ENCODE results near the gene BCAS4. TPM values are rescaled to one million over a fixed set of nuclear protein-coding genes. Genes with fewer than 3 reads are reported as not detected.
"Not testable (repeated sequence)": the region's sequence is repeated elsewhere in the genome, so short reads cannot be mapped to it uniquely, and the experiment has no call there.

Gene BCAS4
- total and polyA plus RNA-seq, 8 donors = under 0.01 to 7.2 (median 2.2) TPM; not detected in 1

DNA sequence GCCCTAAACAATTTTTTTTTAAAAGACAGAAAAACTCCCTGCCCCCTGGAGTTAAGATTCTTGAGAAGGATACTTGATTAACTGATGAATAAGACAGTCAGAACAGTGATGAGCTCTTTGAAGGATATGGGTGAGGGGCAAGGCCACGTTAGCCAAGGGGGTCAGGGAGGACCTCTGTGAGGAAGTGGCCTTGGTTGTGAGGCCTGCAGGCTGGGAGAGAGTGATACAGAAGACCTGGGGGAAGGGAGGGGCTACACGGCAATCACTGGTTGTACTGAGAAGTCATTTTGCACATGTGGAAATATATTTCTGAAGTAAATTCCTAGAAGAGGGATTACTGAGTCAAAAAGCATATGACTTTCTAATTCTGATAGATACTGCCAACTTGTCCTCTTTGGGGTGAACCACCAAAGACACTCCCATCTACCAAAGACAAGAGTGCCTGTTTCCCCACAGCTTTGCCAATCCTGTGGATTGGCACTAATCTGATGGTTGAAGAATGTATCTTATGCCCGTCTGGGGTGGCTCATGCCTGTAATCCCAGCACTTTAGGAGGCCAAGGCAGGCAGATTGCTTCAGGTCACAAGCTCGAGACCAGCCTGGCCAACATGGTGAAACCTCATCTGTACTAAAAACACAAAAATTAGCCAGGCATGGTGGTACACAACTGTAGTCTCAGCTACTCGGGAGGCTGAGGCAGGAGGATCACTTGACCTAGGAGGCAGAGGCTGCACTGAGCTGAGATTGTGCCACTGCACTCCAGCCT lies 22.3 kb upstream of the BCAS4 start:
- H3K27ac ChIP-seq = no peak overlapping the region
- no peak for DNase-seq
- 77 to 84% (median 82%) methylated on average over 5 of the region's 5 CpGs for WGBS, 5 donors
- H3K9me3 ChIP-seq = no peaks in the 10 kb centered on the region
- TF ChIP-seq, protein P1, sequence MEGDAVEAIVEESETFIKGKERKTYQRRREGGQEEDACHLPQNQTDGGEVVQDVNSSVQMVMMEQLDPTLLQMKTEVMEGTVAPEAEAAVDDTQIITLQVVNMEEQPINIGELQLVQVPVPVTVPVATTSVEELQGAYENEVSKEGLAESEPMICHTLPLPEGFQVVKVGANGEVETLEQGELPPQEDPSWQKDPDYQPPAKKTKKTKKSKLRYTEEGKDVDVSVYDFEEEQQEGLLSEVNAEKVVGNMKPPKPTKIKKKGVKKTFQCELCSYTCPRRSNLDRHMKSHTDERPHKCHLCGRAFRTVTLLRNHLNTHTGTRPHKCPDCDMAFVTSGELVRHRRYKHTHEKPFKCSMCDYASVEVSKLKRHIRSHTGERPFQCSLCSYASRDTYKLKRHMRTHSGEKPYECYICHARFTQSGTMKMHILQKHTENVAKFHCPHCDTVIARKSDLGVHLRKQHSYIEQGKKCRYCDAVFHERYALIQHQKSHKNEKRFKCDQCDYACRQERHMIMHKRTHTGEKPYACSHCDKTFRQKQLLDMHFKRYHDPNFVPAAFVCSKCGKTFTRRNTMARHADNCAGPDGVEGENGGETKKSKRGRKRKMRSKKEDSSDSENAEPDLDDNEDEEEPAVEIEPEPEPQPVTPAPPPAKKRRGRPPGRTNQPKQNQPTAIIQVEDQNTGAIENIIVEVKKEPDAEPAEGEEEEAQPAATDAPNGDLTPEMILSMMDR (IDR thresholded peaks at IDR 0.05) = no peak
- TF ChIP-seq POLR2AphosphoS5 (IDR thresholded peaks at IDR 0.05) (no peak), EP300 (IDR thresholded peaks at IDR 0.05) (no peak), POLR2A (IDR thresholded peaks at IDR 0.05) (no peak)
- intact Hi-C loops (cut with DNase I; ENCODE audit: low total_unique reads) = no loop called here
- no peaks in the 10 kb centered on the region for H3K36me3 ChIP-seq
- peaks cover 0 to 6% (median 0%) of the 10 kb centered on the region in 3 donors for H3K27me3 ChIP-seq
- H3K4me1 ChIP-seq = no peaks in the 10 kb centered on the region
- H3K4me3 ChIP-seq = no peak overlapping the region

DNA sequence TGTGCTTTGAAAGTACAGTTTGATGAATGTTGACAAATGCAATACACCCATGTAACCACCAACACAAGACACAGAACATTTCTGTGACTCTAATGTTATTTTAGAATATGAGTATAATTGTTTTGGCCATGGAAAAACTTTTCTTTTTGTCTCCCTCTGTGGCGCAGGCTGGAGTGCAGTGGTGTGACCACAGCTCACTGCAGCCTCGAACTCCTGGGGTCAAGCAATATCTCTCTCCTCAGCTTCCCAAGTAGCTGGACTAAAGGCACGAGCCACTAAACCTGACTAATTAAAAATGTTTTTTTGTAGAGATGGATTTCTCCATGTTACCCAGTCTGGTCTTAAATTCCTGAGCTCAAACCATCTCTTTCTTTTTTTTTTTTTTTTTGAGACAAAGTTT lies 20.3 kb upstream of the BCAS4 start:
- intact Hi-C loops (cut with DNase I; ENCODE audit: low total_unique reads) = no loop called here
- no peak for DNase-seq
- TF ChIP-seq POLR2A (IDR thresholded peaks at IDR 0.05) = no peak
- TF ChIP-seq EP300 (IDR thresholded peaks at IDR 0.05) = no peak
- TF ChIP-seq, protein P1 (IDR thresholded peaks at IDR 0.05) = no peak
- no peak for TF ChIP-seq POLR2AphosphoS5 (IDR thresholded peaks at IDR 0.05)

DNA sequence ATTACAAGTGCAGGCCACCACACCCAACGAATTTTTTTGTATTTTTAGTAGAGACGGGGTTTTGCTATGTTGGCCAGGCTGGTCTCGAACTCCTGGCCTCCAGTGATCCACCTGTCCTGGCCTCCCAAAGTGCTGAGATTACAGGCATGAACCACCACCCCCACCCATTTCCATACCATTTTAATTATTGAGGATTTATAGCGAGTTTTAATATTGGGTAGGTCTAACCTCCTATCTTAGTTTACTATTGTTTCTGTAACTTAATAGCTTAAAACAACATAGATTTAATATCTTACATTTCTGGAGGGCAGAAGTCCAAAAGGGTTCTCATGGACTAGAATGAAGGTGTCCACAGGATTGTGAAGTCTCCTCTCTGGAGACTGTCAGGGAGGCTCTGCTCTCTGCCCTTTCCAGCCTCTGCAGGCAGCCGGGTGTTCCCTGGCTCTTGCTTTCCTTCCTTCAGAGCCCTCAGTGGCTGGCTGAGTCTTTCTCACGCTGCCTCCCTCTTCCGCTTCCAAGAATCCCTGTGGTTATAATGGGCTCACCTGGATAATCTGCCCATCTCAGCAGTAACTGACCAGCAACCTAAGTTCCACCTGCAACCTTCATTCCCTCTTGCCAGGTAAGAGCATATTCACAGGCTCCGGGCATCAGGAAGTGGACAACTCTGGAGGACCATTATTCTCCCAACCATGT lies 18.6 kb upstream of the BCAS4 start:
- 61 to 75% (median 73%) methylated on average over 8 of the region's 8 CpGs for WGBS, 5 donors
- no peak for DNase-seq
- intact Hi-C loops (cut with DNase I; ENCODE audit: low total_unique reads) = no loop called here

More for the DNA sequence above, 20.3 kb upstream of the BCAS4 start:
- Histone ChIP-seq H3K9me3 (no peaks in the 10 kb centered on the region), H3K36me3 (no peaks in the 10 kb centered on the region), H3K27me3 (peaks cover 0 to 16% (median 0%) of the 10 kb centered on the region in 3 donors), H3K4me1 (no peaks in the 10 kb centered on the region), H3K27ac (no peak overlapping the region), H3K4me3 (no peak overlapping the region)
- 62 to 83% (median 72%) methylated on average over 3 of the region's 3 CpGs for WGBS, 5 donors

DNA sequence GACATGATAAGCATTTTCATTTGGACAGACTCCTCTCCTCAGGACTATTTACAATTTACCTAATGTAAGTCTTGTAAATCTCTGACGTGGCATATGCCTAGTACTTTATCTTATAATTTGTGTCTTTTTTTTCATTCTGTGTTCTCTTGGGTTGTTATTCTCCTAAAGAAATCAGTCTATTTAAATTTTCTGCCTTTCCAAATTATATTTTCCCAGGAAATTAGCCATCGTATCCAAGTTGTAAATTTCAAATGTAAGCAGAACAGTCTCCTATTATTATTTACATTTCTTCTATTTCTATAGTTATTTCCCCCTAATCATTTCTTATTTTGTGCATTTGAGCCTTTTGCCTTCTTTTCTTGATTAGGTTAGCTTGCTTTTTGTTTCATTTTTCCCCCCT lies 17.5 kb upstream of the BCAS4 start:
- Histone ChIP-seq H3K4me1 (no peaks in the 10 kb centered on the region), H3K27ac (no peak overlapping the region), H3K36me3 (no peaks in the 10 kb centered on the region), H3K9me3 (no peaks in the 10 kb centered on the region), H3K4me3 (no peak overlapping the region), H3K27me3 (peaks cover 0 to 16% (median 0%) of the 10 kb centered on the region in 3 donors)
- intact Hi-C loops (cut with DNase I; ENCODE audit: low total_unique reads) = no loop called here
- TF ChIP-seq POLR2AphosphoS5 (IDR thresholded peaks at IDR 0.05) (no peak), EP300 (IDR thresholded peaks at IDR 0.05) (no peak), POLR2A (IDR thresholded peaks at IDR 0.05) (no peak)
- TF ChIP-seq, protein P1 (IDR thresholded peaks at IDR 0.05) = no peak
- WGBS, 5 donors = 57 to 64% (median 61%) methylated on average over 2 of the region's 2 CpGs
- no peak for DNase-seq

More for the DNA sequence above, 18.6 kb upstream of the BCAS4 start:
- H3K27ac ChIP-seq = no peak overlapping the region
- H3K4me1 ChIP-seq = no peaks in the 10 kb centered on the region
- no peak for TF ChIP-seq POLR2AphosphoS5 (IDR thresholded peaks at IDR 0.05)
- no peak for TF ChIP-seq POLR2A (IDR thresholded peaks at IDR 0.05)
- TF ChIP-seq, protein P1 (IDR thresholded peaks at IDR 0.05) = no peak
- no peak for TF ChIP-seq EP300 (IDR thresholded peaks at IDR 0.05)
- H3K9me3 ChIP-seq = no peaks in the 10 kb centered on the region
- no peaks in the 10 kb centered on the region for H3K36me3 ChIP-seq
- H3K27me3 ChIP-seq = peaks cover 0 to 16% (median 0%) of the 10 kb centered on the region in 3 donors
- no peak overlapping the region for H3K4me3 ChIP-seq

DNA sequence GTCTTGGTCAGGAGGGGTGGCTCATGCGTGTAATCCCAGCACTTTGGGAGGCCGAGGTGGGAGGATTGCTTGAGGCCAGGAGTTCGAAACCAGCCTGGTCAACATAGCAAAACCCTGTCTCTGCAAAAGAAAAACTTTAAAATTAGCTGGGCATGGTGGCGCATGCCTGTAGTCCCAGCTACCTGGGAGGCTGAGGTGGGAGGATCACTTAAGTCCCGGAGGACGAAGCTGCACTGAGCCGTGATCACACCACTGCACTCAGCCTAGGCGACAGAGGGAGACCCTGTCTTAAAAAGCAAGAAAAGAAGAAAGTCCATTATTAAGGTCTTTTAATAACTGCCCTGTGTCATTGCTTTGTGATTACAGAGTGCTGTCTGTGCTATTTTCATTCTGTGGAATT lies 15.9 kb upstream of the BCAS4 start:
- H3K36me3 ChIP-seq; intact Hi-C loops (cut with DNase I; ENCODE audit: low total_unique reads); H3K4me3 ChIP-seq; DNase-seq; H3K9me3 ChIP-seq; H3K4me1 ChIP-seq; H3K27ac ChIP-seq: not testable (repeated sequence)
- H3K27me3 ChIP-seq = peaks cover 0 to 16% (median 0%) of the 10 kb centered on the region in 3 donors
- WGBS, 5 donors = 92 to 95% (median 95%) methylated on average over 8 of the region's 8 CpGs
